K562 (cell line): Measurements from ENCODE around the gene CRIP1. TPM values are rescaled to one million over a fixed set of nuclear protein-coding genes. Genes with fewer than 3 reads are reported as not detected.

Experiments
- RAD51 ChIP-seq: fragments of 450-650 bp; IDR thresholded peaks from 2 replicates; pipeline ENCODE4 v1.7.1; 2016; ENCODE audit warnings: low read depth, mild to moderate bottlenecking, borderline replicate concordance
- ZNF124 ChIP-seq: sonication (generic); formaldehyde crosslinking; IDR thresholded peaks from 2 replicates; pipeline ENCODE4 v1.8.1; 2022; ENCODE audit warnings: missing genetic modification reagents
- polyA plus RNA-seq, 8 experiments: library from polyadenylated mRNA; depleted of rRNA in 4 of 8; stranded (reverse) in 5 of 8; unstranded in 3 of 8; fragments of >200 nt; fragmentation: Nextera tagmentation in 2 of 8; fragmentation: Illumina TruSeq in 1 of 8; extraction: Ambion mirVana in 2 of 8; extraction: Trizol in 1 of 8; gene quantifications; 2 replicates each; pipeline versions ENCODE4 v1.2.1 to v1.2.3, GENCODE V29; 2011 to 2014; ENCODE audit warnings: inconsistent platforms in 1 of 8, missing spikeins in 1 of 8
- total RNA-seq, 7 experiments: library from RNA; depleted of rRNA in 6 of 7; stranded (reverse); fragments of >200 nt in 6 of 7; fragmentation: Illumina TruSeq in 2 of 7; extraction: Trizol in 2 of 7; gene quantifications; 2 replicates each; pipeline versions ENCODE4 v1.2.1 to v1.2.3, GENCODE V29; 2011 to 2021; ENCODE audit warnings: low replicate concordance in 1 of 7
- TF ChIP-seq, protein P1 (sequence below): fragments of 450-650 bp; IDR thresholded peaks from 2 replicates; pipeline ENCODE4 v1.6.1; 2016; ENCODE audit warnings: mild to moderate bottlenecking
- TF ChIP-seq, protein P2 (sequence below): fragments of 250-450 bp; sonication (Bioruptor Pico); IDR thresholded peaks from 2 replicates; pipeline ENCODE4 v1.8.0; 2021; ENCODE audit warnings: mild to moderate bottlenecking, moderate library complexity
- TF ChIP-seq, protein P3 (sequence below): sonication (generic); formaldehyde crosslinking; IDR thresholded peaks from 2 replicates; pipeline ENCODE4 v1.8.0; 2022; ENCODE audit warnings: missing genetic modification reagents, mild to moderate bottlenecking, borderline replicate concordance

CRIP1 gene
- total and polyA plus RNA-seq, 9 of the 15 experiments (the other 6 are each of a cell fraction or from before 2014, with no cell fraction given): 0.11 to 0.58 (median 0.14) TPM; not detected in 6

DNA sequence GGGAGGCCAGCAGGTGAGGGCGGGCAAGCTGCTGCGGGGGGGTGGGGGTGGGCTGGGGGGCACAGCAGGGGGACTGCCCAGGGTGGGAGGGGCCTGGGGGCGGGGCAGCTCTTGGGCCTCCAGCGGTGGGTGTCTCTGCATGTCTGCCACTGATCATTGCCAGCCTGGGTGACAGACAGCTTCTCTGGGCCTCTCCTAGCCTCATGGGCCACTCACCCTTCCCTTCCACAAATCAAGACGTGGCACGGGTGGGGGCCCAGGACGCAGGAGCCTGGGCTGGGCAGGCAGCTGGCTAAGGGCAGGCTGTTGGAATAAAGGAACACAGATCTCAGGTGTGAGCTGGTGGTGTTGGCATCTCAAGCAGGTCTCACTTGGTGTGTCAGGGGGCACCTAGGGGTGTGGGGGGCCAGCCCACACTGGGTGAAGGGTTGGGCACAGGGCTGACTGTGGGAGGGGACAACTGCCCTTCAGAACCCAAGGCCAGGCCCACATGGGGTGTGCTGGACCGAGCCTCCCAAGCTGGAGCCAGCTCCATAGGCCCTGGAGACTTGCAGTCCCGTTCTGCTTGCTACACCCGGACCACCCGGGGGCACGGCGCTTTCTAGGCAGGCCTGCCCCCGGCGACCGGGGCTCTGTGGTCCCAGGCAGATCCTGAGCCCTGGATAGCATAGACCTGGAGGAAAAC lies 7.4 kb downstream of the CRIP1 start (continued):
- TF ChIP-seq, protein P1, sequence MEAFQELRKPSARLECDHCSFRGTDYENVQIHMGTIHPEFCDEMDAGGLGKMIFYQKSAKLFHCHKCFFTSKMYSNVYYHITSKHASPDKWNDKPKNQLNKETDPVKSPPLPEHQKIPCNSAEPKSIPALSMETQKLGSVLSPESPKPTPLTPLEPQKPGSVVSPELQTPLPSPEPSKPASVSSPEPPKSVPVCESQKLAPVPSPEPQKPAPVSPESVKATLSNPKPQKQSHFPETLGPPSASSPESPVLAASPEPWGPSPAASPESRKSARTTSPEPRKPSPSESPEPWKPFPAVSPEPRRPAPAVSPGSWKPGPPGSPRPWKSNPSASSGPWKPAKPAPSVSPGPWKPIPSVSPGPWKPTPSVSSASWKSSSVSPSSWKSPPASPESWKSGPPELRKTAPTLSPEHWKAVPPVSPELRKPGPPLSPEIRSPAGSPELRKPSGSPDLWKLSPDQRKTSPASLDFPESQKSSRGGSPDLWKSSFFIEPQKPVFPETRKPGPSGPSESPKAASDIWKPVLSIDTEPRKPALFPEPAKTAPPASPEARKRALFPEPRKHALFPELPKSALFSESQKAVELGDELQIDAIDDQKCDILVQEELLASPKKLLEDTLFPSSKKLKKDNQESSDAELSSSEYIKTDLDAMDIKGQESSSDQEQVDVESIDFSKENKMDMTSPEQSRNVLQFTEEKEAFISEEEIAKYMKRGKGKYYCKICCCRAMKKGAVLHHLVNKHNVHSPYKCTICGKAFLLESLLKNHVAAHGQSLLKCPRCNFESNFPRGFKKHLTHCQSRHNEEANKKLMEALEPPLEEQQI: no peak
- TF ChIP-seq, protein P2, sequence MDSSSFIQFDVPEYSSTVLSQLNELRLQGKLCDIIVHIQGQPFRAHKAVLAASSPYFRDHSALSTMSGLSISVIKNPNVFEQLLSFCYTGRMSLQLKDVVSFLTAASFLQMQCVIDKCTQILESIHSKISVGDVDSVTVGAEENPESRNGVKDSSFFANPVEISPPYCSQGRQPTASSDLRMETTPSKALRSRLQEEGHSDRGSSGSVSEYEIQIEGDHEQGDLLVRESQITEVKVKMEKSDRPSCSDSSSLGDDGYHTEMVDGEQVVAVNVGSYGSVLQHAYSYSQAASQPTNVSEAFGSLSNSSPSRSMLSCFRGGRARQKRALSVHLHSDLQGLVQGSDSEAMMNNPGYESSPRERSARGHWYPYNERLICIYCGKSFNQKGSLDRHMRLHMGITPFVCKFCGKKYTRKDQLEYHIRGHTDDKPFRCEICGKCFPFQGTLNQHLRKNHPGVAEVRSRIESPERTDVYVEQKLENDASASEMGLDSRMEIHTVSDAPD (CRISPR knock-in tag): no peak
- TF ChIP-seq RAD51 (no peak), ZNF124 (no peak)
- TF ChIP-seq, protein P3, sequence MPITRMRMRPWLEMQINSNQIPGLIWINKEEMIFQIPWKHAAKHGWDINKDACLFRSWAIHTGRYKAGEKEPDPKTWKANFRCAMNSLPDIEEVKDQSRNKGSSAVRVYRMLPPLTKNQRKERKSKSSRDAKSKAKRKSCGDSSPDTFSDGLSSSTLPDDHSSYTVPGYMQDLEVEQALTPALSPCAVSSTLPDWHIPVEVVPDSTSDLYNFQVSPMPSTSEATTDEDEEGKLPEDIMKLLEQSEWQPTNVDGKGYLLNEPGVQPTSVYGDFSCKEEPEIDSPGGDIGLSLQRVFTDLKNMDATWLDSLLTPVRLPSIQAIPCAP (CRISPR knock-in tag): no peak
